ENCODE data around the gene STX4. TPM values are rescaled to one million over a fixed set of nuclear protein-coding genes. Genes with fewer than 3 reads are reported as not detected.

The STX4 gene
- total RNA-seq, 1 experiment from 2014 or later: 32.3 TPM

GRCh38 chr16:30986129-30986991 is 47.0 kb upstream of the STX4 start:
- no peak overlapping the region for H3K23ac ChIP-seq (ENCODE audit: insufficient read length, low read depth, low read length)
- H3K36me3 Mint-ChIP-seq (ENCODE audit: insufficient read depth in 1 of 3, low read depth in 3 of 3): peaks cover 10 to 30% (median 27%) of the 10 kb centered on the region in 3 experiments; a peak in 6 of 7 replicates
- H2AFZ ChIP-seq (ENCODE audit: low read length): no peak overlapping the region
- no peak overlapping the region for H2AK5ac ChIP-seq (ENCODE audit: insufficient read length, low read length)
- H3K14ac ChIP-seq (ENCODE audit: insufficient read depth, low read length): no peak overlapping the region
- no peak for DNase-seq
- H3K4ac ChIP-seq (ENCODE audit: low read depth, low read length): no peak overlapping the region
- no peaks in the 10 kb centered on the region for H3K79me1 ChIP-seq (ENCODE audit: insufficient read depth, low read depth, low read length, poor library complexity, severe bottlenecking)
- H3K9me3 Mint-ChIP-seq: no peaks in the 10 kb centered on the region
- H3K9ac ChIP-seq (ENCODE audit: extremely low read depth, insufficient read length, low read length): no peak overlapping the region
- no peak overlapping the region; a peak in 1 of 7 replicates for H3K27ac Mint-ChIP-seq
- no peak overlapping the region for H4K5ac ChIP-seq (ENCODE audit: insufficient read length, low read depth, low read length)
- peak overlapping the region in 1 of 2 experiments; percentile 23; a peak in 1 of 5 replicates for H3K4me3 Mint-ChIP-seq
- H2BK5ac ChIP-seq (ENCODE audit: insufficient read length, low read length): no peak overlapping the region
- no peak overlapping the region for H2BK12ac ChIP-seq (ENCODE audit: insufficient read length, low read depth, low read length)
- TF ChIP-seq CTCF (conservative IDR thresholded peaks at IDR 0.05): peak; percentile 20; the same call in 1 of the 3 replicates
- H3K27me3 ChIP-seq (ENCODE audit: insufficient read depth, low read length): no peaks in the 10 kb centered on the region
- peaks cover 5 to 10% of the 10 kb centered on the region in 2 experiments for H3K4me1 Mint-ChIP-seq
- no peaks in the 10 kb centered on the region; the same call in 1 of the 2 replicates for H3K27me3 Mint-ChIP-seq (ENCODE audit: low read depth)
- no CpG with 5 or more reads among the region's 29 CpGs for WGBS (ENCODE audit: extremely low coverage, insufficient read length, low lambda C conversion rate)
- no peak overlapping the region for H3K18ac ChIP-seq (ENCODE audit: insufficient read length, low read depth, low read length)
- H2BK120ac ChIP-seq (ENCODE audit: low read depth, low read length, poor library complexity, severe bottlenecking): no peak overlapping the region
- no peak overlapping the region for H4K91ac ChIP-seq (ENCODE audit: insufficient read length, low read depth, low read length)
- no peak overlapping the region for H2BK15ac ChIP-seq (ENCODE audit: low read depth, low read length)
- H2BK20ac ChIP-seq (ENCODE audit: low read depth, low read length, poor library complexity, severe bottlenecking): no peak overlapping the region
- H3K56ac ChIP-seq (ENCODE audit: insufficient read length, low read depth, low read length): no peak overlapping the region
- H3T11ph ChIP-seq (ENCODE audit: low read length): no peak overlapping the region
- H3K4me2 ChIP-seq (ENCODE audit: insufficient read depth, insufficient read length, low read length): no peak overlapping the region
- no peaks in the 10 kb centered on the region for H4K20me1 ChIP-seq (ENCODE audit: control insufficient read depth, insufficient read depth, insufficient read length)
- no peaks in the 10 kb centered on the region for H3K4me1 ChIP-seq (ENCODE audit: insufficient read depth, low read length)
- no peak overlapping the region for H4K8ac ChIP-seq (replicated peaks; ENCODE audit: insufficient read length, low read depth, low read length)
- H3K27ac ChIP-seq (ENCODE audit: insufficient read length, low read depth, low read length): no peak overlapping the region
- no peaks in the 10 kb centered on the region for H3K79me2 ChIP-seq (ENCODE audit: insufficient read depth, low read length)
- no peaks in the 10 kb centered on the region for H3K23me2 ChIP-seq (ENCODE audit: insufficient read length, low read depth, low read length, poor library complexity, severe bottlenecking)
- no peaks in the 10 kb centered on the region for H3K9me3 ChIP-seq (ENCODE audit: control insufficient read depth, low read depth, low read length)
